A204.1 (cell line): ENCODE data around the gene BEND5.

Experiments used
- FAIRE-seq: peaks from 2 replicates; lab custom pipeline; 2012; peaks lifted over from hg19 to GRCh38; lab: Jason Lieb, UNC

The BEND5 gene

GRCh38 chr1:48720929-48721328 is 55.8 kb downstream of the BEND5 start:
- no peak for FAIRE-seq

GRCh38 chr1:48718705-48719104 is 58.0 kb downstream of the BEND5 start:
- no peak for FAIRE-seq

GRCh38 chr1:48718116-48718630 is 58.5 kb downstream of the BEND5 start:
- no peak for FAIRE-seq

GRCh38 chr1:48717082-48717481 is 59.6 kb downstream of the BEND5 start:
- no peak for FAIRE-seq

- FAIRE-seq, result no peak
Measured at GRCh38 chr1:48715921-48716320, 60.8 kb downstream of the BEND5 start.

- FAIRE-seq, result no peak
Measured at GRCh38 chr1:48710915-48711314, 65.8 kb downstream of the BEND5 start.

GRCh38 chr1:48710318-48710717 is 66.4 kb downstream of the BEND5 start:
- no peak for FAIRE-seq

- no peak for FAIRE-seq
Measured at GRCh38 chr1:48704736-48705135, 72.0 kb downstream of the BEND5 start.

- no peak for FAIRE-seq
Measured at GRCh38 chr1:48701445-48701844, 75.2 kb downstream of the BEND5 start.

- FAIRE-seq, result no peak
Measured at GRCh38 chr1:48697066-48697707, 79.5 kb downstream of the BEND5 start.

GRCh38 chr1:48695161-48695560 is 81.5 kb downstream of the BEND5 start:
- no peak for FAIRE-seq

- FAIRE-seq, result no peak
Measured at GRCh38 chr1:48693674-48694320, 82.9 kb downstream of the BEND5 start.

GRCh38 chr1:48693180-48693579 is 83.5 kb downstream of the BEND5 start:
- FAIRE-seq, result no peak

GRCh38 chr1:48692235-48692634 is 84.5 kb downstream of the BEND5 start:
- no peak for FAIRE-seq

GRCh38 chr1:48691429-48692001 is 85.2 kb downstream of the BEND5 start:
- FAIRE-seq, result no peak

GRCh38 chr1:48688102-48688760 is 88.5 kb downstream of the BEND5 start:
- FAIRE-seq, result no peak

- no peak for FAIRE-seq
Measured at GRCh38 chr1:48687282-48688045, 89.2 kb downstream of the BEND5 start.

GRCh38 chr1:48686159-48686558 is 90.5 kb downstream of the BEND5 start:
- FAIRE-seq, result no peak

GRCh38 chr1:48684381-48684780 is 92.3 kb downstream of the BEND5 start:
- FAIRE-seq, result no peak

- no peak for FAIRE-seq
Measured at GRCh38 chr1:48683839-48684238, 92.9 kb downstream of the BEND5 start.

- no peak for FAIRE-seq
Measured at GRCh38 chr1:48681476-48682305, 95.0 kb downstream of the BEND5 start.
